Stomach (tissue), 9 donors: ENCODE data around the gene MED13L. TPM values are rescaled to one million over a fixed set of nuclear protein-coding genes. Genes with fewer than 3 reads are reported as not detected.

Source experiments
- DNase-seq, 2 donors: peaks; one replicate each; pipeline versions ENCODE4 v3.0.0 to v3.0.0-alpha.2; 2013 to 2019
- H3K27ac ChIP-seq, 5 donors: fragments of 200-600 bp in 4 of 5; sonication (generic) in 4 of 5; one replicate each; pipeline ENCODE4 v1.5.1; 2013 to 2019; ENCODE audit warnings: mild to moderate bottlenecking in 1 of 5, moderate library complexity in 1 of 5
- H3K27me3 ChIP-seq, 3 donors: fragments of 200-600 bp; sonication (generic); one replicate each; pipeline ENCODE4 v1.5.1; 2017 to 2019; ENCODE audit warnings: mixed run types in 1 of 3
- H3K36me3 ChIP-seq, 4 donors: fragments of 200-600 bp; sonication (generic); 1 replicate in 3 of 4; 2 replicates in 1 of 4; pipeline ENCODE4 v1.5.1; 2016 to 2019
- H3K4me1 ChIP-seq, 4 donors: fragments of 200-600 bp; sonication (generic); one replicate each; pipeline ENCODE4 v1.5.1; 2016 to 2019
- H3K4me3 ChIP-seq, 4 donors: fragments of 200-600 bp; sonication (generic) in 3 of 4; one replicate each; pipeline ENCODE4 v1.5.1; 2016 to 2019; ENCODE audit warnings: mild to moderate bottlenecking in 1 of 4
- H3K9me3 ChIP-seq, 4 donors: fragments of 200-600 bp; sonication (generic); one replicate each; pipeline ENCODE4 v1.5.1; 2016 to 2019
- CTCF ChIP-seq, 7 experiments: fragments of 450-650 bp in 4 of 7; fragments of 200-600 bp in 3 of 7; sonication (generic) in 3 of 7; IDR thresholded peaks; one replicate each; pipeline ENCODE4 v1.5.1; 2016 to 2019; ENCODE audit warnings: antibody characterized with exemption in 7 of 7, control low read depth in 2 of 7, mild to moderate bottlenecking in 1 of 7
- EP300 ChIP-seq: sonication (generic); formaldehyde crosslinking; IDR thresholded peaks from one replicate; pipeline ENCODE4 v1.6.1; 2017; ENCODE audit warnings: antibody characterized with exemption
- POLR2A ChIP-seq, 4 donors: fragments of 450-650 bp; IDR thresholded peaks; one replicate each; pipeline ENCODE4 v1.6.1; 2016; ENCODE audit warnings: antibody characterized with exemption in 4 of 4, control low read depth in 2 of 4, mild to moderate bottlenecking in 1 of 4, moderate library complexity in 1 of 4
- POLR2AphosphoS5 ChIP-seq, 3 donors: sonication (generic); formaldehyde crosslinking; IDR thresholded peaks; one replicate each; pipeline ENCODE4 v1.6.1; 2016; ENCODE audit warnings: antibody characterized with exemption in 3 of 3
- WGBS, 5 donors: extraction: QIAGEN DNeasy Blood & Tissue Kit in 3 of 5; methylation state at CpG; one replicate each; pipeline versions ENCODE4 v1.1.5 to v1.1.7; 2013 to 2018; 5-methylcytosine and 5-hydroxymethylcytosine counted together
- intact Hi-C: fragments of 100-400 bp; cut with DNase I; formaldehyde crosslinking; loops from one replicate; pipeline ENCODE4 v1.15.1; 2023; ENCODE audit warnings: low total_unique reads
- polyA plus RNA-seq, 3 donors: library from polyadenylated mRNA; stranded (reverse); fragments of 200-250 nt; gene quantifications; one replicate each; pipeline ENCODE4 v1.2.3, GENCODE V29; 2013
- total RNA-seq, 5 donors: library from RNA; depleted of rRNA; stranded (reverse); fragments of >200 nt; gene quantifications; one replicate each; pipeline versions ENCODE4 v1.1.0 to v1.2.3, GENCODE V29; 2014 to 2016
- donor health status: healthy with polysubstance abuse.
- donor health status: Bipolar disorder and iron deficiency.
- donor health status: healthy.

MED13L gene
- total and polyA plus RNA-seq, 8 donors = 10.4 to 305 (median 72.7) TPM

- intact Hi-C loops = loop anchor here (5.0 kb wide), 1 partner anchor 1255 kb away; no protein-coding TSS in a partner anchor
Measured at GRCh38 chr12:115916910-115917668, 360.4 kb downstream of the MED13L start.

GRCh38 chr12:115914122-115914521, 363.4 kb downstream of the MED13L start:
- Histone ChIP-seq H3K4me1 (peaks cover 3 to 7% (median 5%) of the 10 kb centered on the region in 4 donors), H3K27me3 (peaks cover 0 to 47% (median 23%) of the 10 kb centered on the region in 3 donors), H3K9me3 (peaks cover 0 to 10% (median 0%) of the 10 kb centered on the region in 4 donors), H3K36me3 (no peaks in the 10 kb centered on the region), H3K4me3 (no peak overlapping the region), H3K27ac (no peak overlapping the region)
- no peak for DNase-seq
- intact Hi-C loops = no loop called here
- WGBS, 5 donors = 67 to 81% (median 70%) methylated on average over 5 of the region's 5 CpGs
- no peak for TF ChIP-seq POLR2AphosphoS5 (IDR thresholded peaks at IDR 0.05)
- TF ChIP-seq EP300 = no peak
- TF ChIP-seq POLR2A (IDR thresholded peaks at IDR 0.05) = no peak
- no peak for TF ChIP-seq CTCF (IDR thresholded peaks at IDR 0.05)

More at GRCh38 chr12:115916910-115917668, 360.4 kb downstream of the MED13L start:
- peak in 5 of 7 experiments; percentile 92 to 97 (median 96) for TF ChIP-seq CTCF (IDR thresholded peaks at IDR 0.05)
- no peak for TF ChIP-seq POLR2A (IDR thresholded peaks at IDR 0.05)
- 4 to 10% (median 8%) methylated on average over 53 to 57 of the region's 57 CpGs for WGBS, 5 donors
- H3K4me1 ChIP-seq = peaks cover 3 to 7% (median 5%) of the 10 kb centered on the region in 4 donors
- H3K27ac ChIP-seq = no peak overlapping the region
- H3K4me3 ChIP-seq = peak overlapping the region; percentile 19 to 35 (median 30)
- peak; percentile 81 to 85 for DNase-seq
- H3K36me3 ChIP-seq = no peaks in the 10 kb centered on the region
- peaks cover 0 to 8% (median 0%) of the 10 kb centered on the region in 4 donors for H3K9me3 ChIP-seq
- peaks cover 0 to 53% (median 23%) of the 10 kb centered on the region in 3 donors for H3K27me3 ChIP-seq

GRCh38 chr12:115912440-115912839, 365.1 kb downstream of the MED13L start:
- no peak for TF ChIP-seq POLR2A (IDR thresholded peaks at IDR 0.05)
- no peak for TF ChIP-seq POLR2AphosphoS5 (IDR thresholded peaks at IDR 0.05)
- TF ChIP-seq EP300 = no peak
- TF ChIP-seq CTCF (IDR thresholded peaks at IDR 0.05) = no peak
- Histone ChIP-seq H3K36me3 (no peaks in the 10 kb centered on the region), H3K4me1 (peaks cover 3 to 7% (median 5%) of the 10 kb centered on the region in 4 donors), H3K27ac (no peak overlapping the region), H3K9me3 (peaks cover 0 to 10% (median 0%) of the 10 kb centered on the region in 4 donors), H3K27me3 (peaks cover 0 to 37% (median 15%) of the 10 kb centered on the region in 3 donors), H3K4me3 (no peak overlapping the region)
- WGBS, 5 donors = 91 to 100% (median 94%) methylated on average over 1 of the region's 1 CpG
- no peak for DNase-seq
- intact Hi-C loops = no loop called here

- H3K36me3 ChIP-seq = no peaks in the 10 kb centered on the region
- H3K9me3 ChIP-seq = peaks cover 0 to 10% (median 0%) of the 10 kb centered on the region in 4 donors
- H3K4me3 ChIP-seq = no peak overlapping the region
- intact Hi-C loops = no loop called here
- no peak for DNase-seq
- H3K4me1 ChIP-seq = no peaks in the 10 kb centered on the region
- no peak overlapping the region for H3K27ac ChIP-seq
- WGBS, 5 donors = 86 to 93% (median 93%) methylated on average over 1 of the region's 1 CpG
- peaks cover 0 to 37% (median 4%) of the 10 kb centered on the region in 3 donors for H3K27me3 ChIP-seq
- TF ChIP-seq EP300 (no peak), POLR2A (IDR thresholded peaks at IDR 0.05) (no peak), POLR2AphosphoS5 (IDR thresholded peaks at IDR 0.05) (no peak), CTCF (IDR thresholded peaks at IDR 0.05) (no peak)
Measured at GRCh38 chr12:115911360-115911759, 366.1 kb downstream of the MED13L start.
